Measurements from ENCODE around the gene HKDC1. TPM values are rescaled to one million over a fixed set of nuclear protein-coding genes. Genes with fewer than 3 reads are reported as not detected.

HKDC1 gene
- total and polyA plus RNA-seq, 2 donors (not counting 1 experiment from before 2014, with no cell fraction given) = 0.01 TPM; not detected in 1

DNA sequence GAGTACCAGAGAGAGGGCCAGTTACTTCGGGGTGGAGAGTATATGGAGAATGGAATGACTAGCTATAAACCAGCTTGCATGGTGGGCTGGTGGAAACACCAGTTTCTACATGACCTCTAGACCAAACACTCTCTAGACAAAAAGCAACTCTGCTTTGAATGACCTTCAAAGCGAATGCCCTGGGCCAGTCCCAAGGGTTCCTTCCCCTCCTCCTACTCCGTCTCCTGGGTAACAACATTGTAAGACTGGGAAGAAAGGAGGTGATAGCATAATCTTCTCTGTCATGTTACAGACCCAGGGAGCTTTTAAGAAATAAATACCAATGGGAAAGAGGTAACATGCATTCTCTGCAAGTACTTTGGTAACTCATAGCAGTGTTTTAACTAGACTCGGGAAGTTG lies 65.6 kb downstream of the HKDC1 start:
- intact Hi-C loops (cut with micrococcal nuclease) = no loop called here
- no peak for TF ChIP-seq EZH2 (IDR thresholded peaks at IDR 0.05; ENCODE audit: borderline replicate concordance, insufficient read depth, low read depth, low read length, poor library complexity, severe bottlenecking)
- Mint-ChIP-seq H3K4me1 (peaks cover 2% of the 10 kb centered on the region), H3K9me3 (ENCODE audit: insufficient read depth) (no peaks in the 10 kb centered on the region), H3K4me3 (no peak overlapping the region), H3K27me3 (peaks cover 5% of the 10 kb centered on the region), H3K27ac (no peak overlapping the region)
- Histone ChIP-seq H3K27me3 (replicated peaks in 1 of 4; ENCODE audit: control extremely low read depth in 1 of 4, control insufficient read depth in 3 of 4, insufficient read depth in 4 of 4, low read length in 3 of 4) (no peaks in the 10 kb centered on the region), H3K27ac (ENCODE audit: low read length in 2 of 2) (no peak overlapping the region), H3K4me2 (replicated peaks; ENCODE audit: low read depth, low read length, poor library complexity, severe bottlenecking) (no peak overlapping the region), H3K4me1 (ENCODE audit: control insufficient read depth in 2 of 2, insufficient read depth in 2 of 2, low read length in 2 of 2) (no peaks in the 10 kb centered on the region), H4K20me1 (ENCODE audit: control insufficient read depth, insufficient read depth, low read length, poor library complexity, severe bottlenecking) (no peaks in the 10 kb centered on the region), H2AFZ (ENCODE audit: insufficient read depth, low read depth, low read length, poor library complexity, severe bottlenecking) (no peak overlapping the region), H3K36me3 (replicated peaks in 1 of 2; ENCODE audit: control extremely low read depth in 1 of 2, control insufficient read depth in 1 of 2, extremely low read depth in 1 of 2, insufficient read depth in 2 of 2, low read length in 1 of 2) (no peaks in the 10 kb centered on the region), H3K4me3 (ENCODE audit: control extremely low read depth in 1 of 5, extremely low read depth in 1 of 5, insufficient read depth in 1 of 5, low read depth in 2 of 5, low read length in 4 of 5) (no peak overlapping the region), H3K9ac (ENCODE audit: low read length) (no peak overlapping the region), H3K9me3 (ENCODE audit: control extremely low read depth in 1 of 3, control insufficient read depth in 2 of 3, insufficient read depth in 1 of 3, low read length in 2 of 3) (no peaks in the 10 kb centered on the region), H3K79me2 (ENCODE audit: control insufficient read depth, insufficient read depth, low read length) (no peaks in the 10 kb centered on the region)
- no peak for ATAC-seq (ENCODE audit: low read depth)
- ChIA-PET POLR2A (no interaction called here), CTCF (no interaction called here)
- DNase-seq = no peak
- no CpG with 5 or more reads among the region's 4 CpGs for WGBS (ENCODE audit: insufficient coverage)

DNA sequence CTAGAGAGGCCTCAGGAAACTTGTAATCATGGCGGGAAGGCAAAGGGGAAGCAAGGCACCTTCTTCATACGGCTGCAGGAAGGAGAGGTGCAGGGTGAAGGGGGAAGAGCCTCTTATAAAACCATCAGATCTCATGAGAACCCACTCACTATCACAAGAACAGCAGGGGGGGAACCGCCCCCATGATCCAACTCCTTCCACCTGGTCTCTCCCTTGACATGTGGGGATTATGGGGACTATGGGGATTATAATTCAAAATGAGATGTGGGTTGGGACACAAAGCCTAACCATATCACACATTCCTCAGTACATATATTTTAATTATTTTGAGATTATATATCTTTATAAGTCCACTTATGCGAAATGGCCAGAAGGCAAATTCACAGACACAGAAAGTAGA lies 67.0 kb downstream of the HKDC1 start:
- POLR2A ChIA-PET = no interaction called here
- H3K4me1 Mint-ChIP-seq = no peaks in the 10 kb centered on the region
- intact Hi-C loops (cut with micrococcal nuclease) = no loop called here

More for the DNA sequence above, 67.0 kb downstream of the HKDC1 start:
- H3K4me3 Mint-ChIP-seq = no peak overlapping the region
- peaks cover 5% of the 10 kb centered on the region for H3K27me3 Mint-ChIP-seq
- no peaks in the 10 kb centered on the region for H3K27me3 ChIP-seq (replicated peaks in 1 of 4; ENCODE audit: control extremely low read depth in 1 of 4, control insufficient read depth in 3 of 4, insufficient read depth in 4 of 4, low read length in 3 of 4)
- no peaks in the 10 kb centered on the region for H3K79me2 ChIP-seq (ENCODE audit: control insufficient read depth, insufficient read depth, low read length)
- H3K4me2 ChIP-seq (replicated peaks; ENCODE audit: low read depth, low read length, poor library complexity, severe bottlenecking) = no peak overlapping the region
- ATAC-seq (ENCODE audit: low read depth) = no peak
- no peaks in the 10 kb centered on the region for H3K36me3 ChIP-seq (replicated peaks in 1 of 2; ENCODE audit: control extremely low read depth in 1 of 2, control insufficient read depth in 1 of 2, extremely low read depth in 1 of 2, insufficient read depth in 2 of 2, low read length in 1 of 2)
- no peak overlapping the region for H3K4me3 ChIP-seq (ENCODE audit: control extremely low read depth in 1 of 5, extremely low read depth in 1 of 5, insufficient read depth in 1 of 5, low read depth in 2 of 5, low read length in 4 of 5)
- no peak overlapping the region for H3K9ac ChIP-seq (ENCODE audit: low read length)
- no peaks in the 10 kb centered on the region for H4K20me1 ChIP-seq (ENCODE audit: control insufficient read depth, insufficient read depth, low read length, poor library complexity, severe bottlenecking)
- no peaks in the 10 kb centered on the region for H3K4me1 ChIP-seq (ENCODE audit: control insufficient read depth in 2 of 2, insufficient read depth in 2 of 2, low read length in 2 of 2)
- H3K27ac Mint-ChIP-seq = no peak overlapping the region
- 100% methylated on average over 1 of the region's 4 CpGs for WGBS (ENCODE audit: insufficient coverage)
- no peak for DNase-seq
- H3K9me3 Mint-ChIP-seq (ENCODE audit: insufficient read depth) = no peaks in the 10 kb centered on the region
- no peaks in the 10 kb centered on the region for H3K9me3 ChIP-seq (ENCODE audit: control extremely low read depth in 1 of 3, control insufficient read depth in 2 of 3, insufficient read depth in 1 of 3, low read length in 2 of 3)
- H3K27ac ChIP-seq (ENCODE audit: low read length in 2 of 2) = no peak overlapping the region
- CTCF ChIA-PET = no interaction called here
- TF ChIP-seq, protein P1, sequence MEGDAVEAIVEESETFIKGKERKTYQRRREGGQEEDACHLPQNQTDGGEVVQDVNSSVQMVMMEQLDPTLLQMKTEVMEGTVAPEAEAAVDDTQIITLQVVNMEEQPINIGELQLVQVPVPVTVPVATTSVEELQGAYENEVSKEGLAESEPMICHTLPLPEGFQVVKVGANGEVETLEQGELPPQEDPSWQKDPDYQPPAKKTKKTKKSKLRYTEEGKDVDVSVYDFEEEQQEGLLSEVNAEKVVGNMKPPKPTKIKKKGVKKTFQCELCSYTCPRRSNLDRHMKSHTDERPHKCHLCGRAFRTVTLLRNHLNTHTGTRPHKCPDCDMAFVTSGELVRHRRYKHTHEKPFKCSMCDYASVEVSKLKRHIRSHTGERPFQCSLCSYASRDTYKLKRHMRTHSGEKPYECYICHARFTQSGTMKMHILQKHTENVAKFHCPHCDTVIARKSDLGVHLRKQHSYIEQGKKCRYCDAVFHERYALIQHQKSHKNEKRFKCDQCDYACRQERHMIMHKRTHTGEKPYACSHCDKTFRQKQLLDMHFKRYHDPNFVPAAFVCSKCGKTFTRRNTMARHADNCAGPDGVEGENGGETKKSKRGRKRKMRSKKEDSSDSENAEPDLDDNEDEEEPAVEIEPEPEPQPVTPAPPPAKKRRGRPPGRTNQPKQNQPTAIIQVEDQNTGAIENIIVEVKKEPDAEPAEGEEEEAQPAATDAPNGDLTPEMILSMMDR (IDR thresholded peaks at IDR 0.05) = no peak
- TF ChIP-seq EZH2 (IDR thresholded peaks at IDR 0.05; ENCODE audit: borderline replicate concordance, insufficient read depth, low read depth, low read length, poor library complexity, severe bottlenecking) = no peak
- no peak overlapping the region for H2AFZ ChIP-seq (ENCODE audit: insufficient read depth, low read depth, low read length, poor library complexity, severe bottlenecking)
